BE2C (cell line): ENCODE data around the gene STK40.

Source experiments
- DNase-seq: peaks from one replicate; pipeline ENCODE4 v3.0.0-alpha.2; 2020
- H3K27me3 ChIP-seq: fragments of 250-450 bp; sonication (Bioruptor Pico); 2 replicates; pipeline ENCODE4 v1.5.1; 2020; ENCODE audit warnings: mild to moderate bottlenecking
- H3K36me3 ChIP-seq: fragments of 250-450 bp; sonication (Bioruptor Pico); 2 replicates; pipeline ENCODE4 v1.5.1; 2020; ENCODE audit warnings: mild to moderate bottlenecking
- H3K4me1 ChIP-seq: fragments of 250-450 bp; sonication (Bioruptor Pico); 2 replicates; pipeline ENCODE4 v1.5.1; 2020
- H3K4me3 ChIP-seq: 2 replicates; pipeline ENCODE4 v1.5.1; 2011; ENCODE audit warnings: low read depth, low read length
- H3K9me3 ChIP-seq: fragments of 250-450 bp; sonication (Bioruptor Pico); 2 replicates; pipeline ENCODE4 v1.5.1; 2020
- CTCF ChIP-seq: IDR thresholded peaks from 2 replicates; pipeline ENCODE4 v1.5.1; 2012; ENCODE audit warnings: mild to moderate bottlenecking, low read depth, low read length

The STK40 gene

GRCh38 chr1:36329817-36330216, 55.9 kb downstream of the STK40 start:
- H3K27me3 ChIP-seq, result no peaks in the 10 kb centered on the region
- H3K36me3 ChIP-seq, result no peaks in the 10 kb centered on the region
- no peaks in the 10 kb centered on the region for H3K9me3 ChIP-seq
- no peak for TF ChIP-seq CTCF
- no peaks in the 10 kb centered on the region for H3K4me1 ChIP-seq
- no peak overlapping the region for H3K4me3 ChIP-seq
- no peak for DNase-seq

- no peak for DNase-seq
- no peaks in the 10 kb centered on the region for H3K36me3 ChIP-seq
- H3K4me1 ChIP-seq, result no peaks in the 10 kb centered on the region
- H3K9me3 ChIP-seq, result no peaks in the 10 kb centered on the region
- no peak overlapping the region for H3K4me3 ChIP-seq
- TF ChIP-seq CTCF, result no peak
- H3K27me3 ChIP-seq, result no peaks in the 10 kb centered on the region
These were observed 57.0 kb downstream of the STK40 start for GRCh38 chr1:36328713-36329112.

GRCh38 chr1:36328088-36328480, 57.6 kb downstream of the STK40 start:
- H3K4me1 ChIP-seq, result no peaks in the 10 kb centered on the region
- no peaks in the 10 kb centered on the region for H3K36me3 ChIP-seq
- H3K27me3 ChIP-seq, result no peaks in the 10 kb centered on the region
- TF ChIP-seq CTCF, result no peak
- H3K4me3 ChIP-seq, result no peak overlapping the region
- H3K9me3 ChIP-seq, result no peaks in the 10 kb centered on the region
- DNase-seq, result no peak

- DNase-seq, result no peak
- no peak for TF ChIP-seq CTCF
These were observed 58.2 kb downstream of the STK40 start for GRCh38 chr1:36327421-36328087.

GRCh38 chr1:36326499-36326898, 59.2 kb downstream of the STK40 start:
- Histone ChIP-seq H3K4me1 (no peaks in the 10 kb centered on the region), H3K27me3 (no peaks in the 10 kb centered on the region), H3K4me3 (no peak overlapping the region), H3K36me3 (no peaks in the 10 kb centered on the region), H3K9me3 (no peaks in the 10 kb centered on the region)
- no peak for DNase-seq
- TF ChIP-seq CTCF, result no peak

More at GRCh38 chr1:36327421-36328087, 58.2 kb downstream of the STK40 start:
- Histone ChIP-seq H3K36me3 (no peaks in the 10 kb centered on the region), H3K9me3 (no peaks in the 10 kb centered on the region), H3K27me3 (no peaks in the 10 kb centered on the region), H3K4me1 (no peaks in the 10 kb centered on the region), H3K4me3 (no peak overlapping the region)

GRCh38 chr1:36324353-36324703, 61.4 kb downstream of the STK40 start:
- no peak for DNase-seq
- Histone ChIP-seq H3K4me3 (no peak overlapping the region), H3K9me3 (no peaks in the 10 kb centered on the region), H3K27me3 (no peaks in the 10 kb centered on the region), H3K36me3 (no peaks in the 10 kb centered on the region), H3K4me1 (no peaks in the 10 kb centered on the region)
- no peak for TF ChIP-seq CTCF
